Astrocyte of the cerebellum (primary cell): ENCODE results near the gene LRRFIP2.

Experiments
- DNase-seq: peaks from one replicate; pipeline ENCODE4 v3.0.0-alpha.2; 2011; ENCODE audit warnings: low read depth
- H3K4me3 ChIP-seq: 2 replicates; pipeline ENCODE4 v1.5.1; 2011; ENCODE audit warnings: mild to moderate bottlenecking, low read depth, low read length, moderate library complexity
- CTCF ChIP-seq: IDR thresholded peaks from 2 replicates; pipeline ENCODE4 v1.5.1; 2012; ENCODE audit warnings: low read length, low read depth, moderate library complexity, mild to moderate bottlenecking; ENCODE audit errors: missing control alignments
- in situ Hi-C: cut with HindIII; loops from 2 replicates; pipeline ENCODE4 v1.10.0; 2017; ENCODE audit warnings: low sequenced_read_pairs

LRRFIP2 gene

GRCh38 chr3:37031096-37031682, 143.2 kb downstream of the LRRFIP2 start:
- TF ChIP-seq CTCF = no peak
- in situ Hi-C loops = loop anchor here (25.0 kb wide), 1 partner anchor 181 kb away; no protein-coding TSS in a partner anchor

DNA sequence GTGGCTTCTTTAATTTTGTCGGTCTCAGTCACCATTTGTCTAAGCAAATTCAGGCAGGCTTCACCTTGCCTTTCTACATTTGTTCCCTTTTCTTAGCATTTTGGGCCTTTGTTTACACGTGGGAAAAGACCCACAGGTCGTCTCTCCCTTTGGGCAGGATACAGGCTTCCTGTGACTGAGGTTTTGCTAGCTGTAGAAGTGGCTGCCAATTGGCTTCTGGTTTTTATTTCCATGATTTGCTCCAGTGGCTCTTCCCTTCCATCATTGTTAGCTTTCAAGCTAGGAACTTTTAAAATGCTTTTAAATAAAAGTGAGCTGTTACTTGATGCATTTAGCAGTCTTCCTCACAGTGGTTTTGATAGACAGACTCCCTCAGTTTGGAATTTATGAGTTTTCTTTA, 143.8 kb downstream of the LRRFIP2 start:
- in situ Hi-C loops = loop anchor here (25.0 kb wide), 1 partner anchor 182 kb away; no protein-coding TSS in a partner anchor
- no peak for TF ChIP-seq CTCF
- H3K4me3 ChIP-seq = no peak overlapping the region
- DNase-seq = no peak

More at GRCh38 chr3:37031096-37031682, 143.2 kb downstream of the LRRFIP2 start:
- DNase-seq = no peak
- no peak overlapping the region for H3K4me3 ChIP-seq

DNA sequence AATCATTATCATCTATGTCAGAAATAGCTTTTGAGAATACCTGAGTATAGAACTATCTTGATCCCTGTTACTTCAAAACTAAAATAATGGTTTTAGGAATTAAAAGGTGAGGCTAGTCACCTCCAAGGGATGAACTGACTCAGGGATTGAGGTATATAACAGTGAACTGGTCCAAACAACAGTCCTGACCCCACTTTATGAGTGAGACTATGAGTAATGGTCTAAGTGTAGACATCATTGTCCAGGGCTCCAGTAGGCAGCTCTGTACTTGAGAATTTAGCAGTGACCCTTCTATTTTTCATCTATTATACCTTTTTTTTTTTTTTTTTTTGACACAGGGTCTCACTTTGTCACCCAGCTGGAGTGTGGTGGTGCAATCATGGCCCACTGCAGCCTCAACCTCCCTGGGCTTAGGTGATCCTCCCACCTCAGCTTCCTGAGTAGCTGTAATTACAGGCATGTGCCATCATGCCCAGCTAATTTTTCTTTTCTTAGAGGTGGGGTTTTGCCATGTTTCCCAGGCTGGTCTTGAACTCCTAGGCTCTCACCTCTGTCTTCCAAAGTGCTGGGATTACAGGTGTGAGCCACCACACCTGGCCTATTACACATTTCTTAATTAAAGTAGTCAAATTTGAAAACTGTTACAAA, 144.7 kb downstream of the LRRFIP2 start:
- H3K4me3 ChIP-seq = no peak overlapping the region
- in situ Hi-C loops = loop anchor here (25.0 kb wide), 1 partner anchor 183 kb away; no protein-coding TSS in a partner anchor
- TF ChIP-seq CTCF = no peak
- DNase-seq = no peak

GRCh38 chr3:37029111-37029510, 145.3 kb downstream of the LRRFIP2 start:
- in situ Hi-C loops = loop anchor here (25.0 kb wide), 1 partner anchor 183 kb away; no protein-coding TSS in a partner anchor
- TF ChIP-seq CTCF = no peak
- no peak for DNase-seq
- no peak overlapping the region for H3K4me3 ChIP-seq

GRCh38 chr3:37028329-37028728, 146.1 kb downstream of the LRRFIP2 start:
- in situ Hi-C loops = loop anchor here (25.0 kb wide), 1 partner anchor 184 kb away; no protein-coding TSS in a partner anchor
- no peak overlapping the region for H3K4me3 ChIP-seq

GRCh38 chr3:37026851-37027250, 147.5 kb downstream of the LRRFIP2 start:
- in situ Hi-C loops = loop anchor here (25.0 kb wide), 1 partner anchor 185 kb away; no protein-coding TSS in a partner anchor
- H3K4me3 ChIP-seq = no peak overlapping the region
- TF ChIP-seq CTCF = no peak
- no peak for DNase-seq

More at GRCh38 chr3:37028329-37028728, 146.1 kb downstream of the LRRFIP2 start:
- TF ChIP-seq CTCF = no peak
- no peak for DNase-seq
